Gastrocnemius medialis (tissue), 4 donors: Measurements from ENCODE around the gene STAM2. TPM values are rescaled to one million over a fixed set of nuclear protein-coding genes. Genes with fewer than 3 reads are reported as not detected.
"Not testable (repeated sequence)": the region's sequence is repeated elsewhere in the genome, so short reads cannot be mapped to it uniquely, and the experiment has no call there.

Source experiments
- ATAC-seq, 2 donors: fragments of 150-250 bp; one replicate each; pipeline ENCODE4 v1.9.1; 2016
- DNase-seq, 2 donors: peaks; one replicate each; pipeline ENCODE4 v3.0.0-alpha.2; 2019
- H3K27ac ChIP-seq, 4 donors: fragments of 200-600 bp; sonication (generic); 1 replicate in 1 of 4; 2 replicates in 3 of 4; pipeline ENCODE4 v1.5.1; 2016 to 2018; ENCODE audit warnings: mild to moderate bottlenecking in 2 of 4, moderate library complexity in 1 of 4
- H3K27me3 ChIP-seq, 3 donors: fragments of 200-600 bp; sonication (generic) in 2 of 3; 1 replicate in 1 of 3; 2 replicates in 2 of 3; pipeline versions ENCODE4 v1.5.1 to v1.6.0; 2016 to 2019; ENCODE audit warnings: mild to moderate bottlenecking in 1 of 3, moderate library complexity in 1 of 3
- H3K36me3 ChIP-seq, 2 donors: fragments of 200-600 bp; sonication (generic) in 1 of 2; one replicate each; pipeline ENCODE4 v1.5.1; 2017 to 2018
- H3K4me1 ChIP-seq, 2 donors: fragments of 200-600 bp; sonication (generic) in 1 of 2; one replicate each; pipeline ENCODE4 v1.5.1; 2016 to 2017; ENCODE audit warnings: mild to moderate bottlenecking in 2 of 2
- H3K4me3 ChIP-seq, 4 donors: fragments of 200-600 bp; sonication (generic) in 3 of 4; 1 replicate in 1 of 4; 2 replicates in 3 of 4; pipeline ENCODE4 v1.5.1; 2016 to 2019; ENCODE audit warnings: mild to moderate bottlenecking in 2 of 4
- H3K9me3 ChIP-seq, 3 donors: fragments of 200-600 bp; sonication (generic) in 2 of 3; 1 replicate in 1 of 3; 2 replicates in 2 of 3; pipeline ENCODE4 v1.5.1; 2016 to 2019
- POLR2A ChIP-seq, 2 donors: fragments of 450-650 bp; IDR thresholded peaks; one replicate each; pipeline ENCODE4 v1.6.1; 2017; ENCODE audit warnings: antibody characterized with exemption in 2 of 2, mild to moderate bottlenecking in 2 of 2, moderate library complexity in 2 of 2
- in situ Hi-C, 4 donors: fragments of 200-750 bp; cut with MboI; loops; one replicate each; pipeline versions ENCODE4 v1.15.0 to v1.8.0; 2017; ENCODE audit warnings: low sequenced_read_pairs in 4 of 4
- intact Hi-C: fragments of 100-400 bp; cut with DNase I; formaldehyde crosslinking; loops from one replicate; pipeline ENCODE4 v1.15.1; 2023; ENCODE audit warnings: low total_unique reads
- total RNA-seq, 4 donors: library from RNA; depleted of rRNA; stranded (reverse); fragments of >200 nt; gene quantifications; one replicate each; pipeline versions ENCODE4 v1.1.0 to v1.2.3, GENCODE V29; 2016
- TF ChIP-seq, protein P1 (sequence below), 5 experiments: fragments of 450-650 bp in 3 of 5; fragments of 200-600 bp in 2 of 5; sonication (generic) in 2 of 5; IDR thresholded peaks in 4 of 5; conservative IDR thresholded peaks in 1 of 5; 1 replicate in 4 of 5; 2 replicates in 1 of 5; pipeline ENCODE4 v1.5.1; 2016 to 2019; ENCODE audit warnings: antibody characterized with exemption in 5 of 5, mild to moderate bottlenecking in 3 of 5, moderate library complexity in 3 of 5

The STAM2 gene
- total RNA-seq, 4 donors from 2014 or later, result 16.7 to 31.8 (median 20.3) TPM

- intact Hi-C loops (loop anchor here (1.0 to 5.0 kb wide), 2 partner anchors 227 to 445 kb away; no protein-coding TSS in a partner anchor), in situ Hi-C loops (loop anchor here (5.0 to 10.0 kb wide), 6 partner anchors 135 to 535 kb away; partner anchors contain the start of gene FMNL2 (in 1 of the 4))
- H3K36me3 ChIP-seq, result no peaks in the 10 kb centered on the region
- no peaks in the 10 kb centered on the region for H3K4me1 ChIP-seq
- H3K27ac ChIP-seq, result no peak overlapping the region
- ATAC-seq (peak; percentile 80 to 88), DNase-seq (peak in 1 of 2 donors; percentile 26)
- TF ChIP-seq, protein P1, sequence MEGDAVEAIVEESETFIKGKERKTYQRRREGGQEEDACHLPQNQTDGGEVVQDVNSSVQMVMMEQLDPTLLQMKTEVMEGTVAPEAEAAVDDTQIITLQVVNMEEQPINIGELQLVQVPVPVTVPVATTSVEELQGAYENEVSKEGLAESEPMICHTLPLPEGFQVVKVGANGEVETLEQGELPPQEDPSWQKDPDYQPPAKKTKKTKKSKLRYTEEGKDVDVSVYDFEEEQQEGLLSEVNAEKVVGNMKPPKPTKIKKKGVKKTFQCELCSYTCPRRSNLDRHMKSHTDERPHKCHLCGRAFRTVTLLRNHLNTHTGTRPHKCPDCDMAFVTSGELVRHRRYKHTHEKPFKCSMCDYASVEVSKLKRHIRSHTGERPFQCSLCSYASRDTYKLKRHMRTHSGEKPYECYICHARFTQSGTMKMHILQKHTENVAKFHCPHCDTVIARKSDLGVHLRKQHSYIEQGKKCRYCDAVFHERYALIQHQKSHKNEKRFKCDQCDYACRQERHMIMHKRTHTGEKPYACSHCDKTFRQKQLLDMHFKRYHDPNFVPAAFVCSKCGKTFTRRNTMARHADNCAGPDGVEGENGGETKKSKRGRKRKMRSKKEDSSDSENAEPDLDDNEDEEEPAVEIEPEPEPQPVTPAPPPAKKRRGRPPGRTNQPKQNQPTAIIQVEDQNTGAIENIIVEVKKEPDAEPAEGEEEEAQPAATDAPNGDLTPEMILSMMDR (IDR thresholded peaks at IDR 0.05 in 4 of 5, conservative IDR thresholded peaks at IDR 0.05 in 1 of 5), result peak; percentile 52 to 86 (median 84)
- TF ChIP-seq POLR2A (IDR thresholded peaks at IDR 0.05), result no peak
- no peaks in the 10 kb centered on the region for H3K9me3 ChIP-seq
- H3K27me3 ChIP-seq, result no peaks in the 10 kb centered on the region
- H3K4me3 ChIP-seq, result no peak overlapping the region
Observed at GRCh38 chr2:152189622-152190495, 14.3 kb upstream of the STAM2 start.

- H3K9me3 ChIP-seq, H3K36me3 ChIP-seq, H3K4me1 ChIP-seq, intact Hi-C loops, H3K27me3 ChIP-seq, ATAC-seq, DNase-seq, H3K27ac ChIP-seq, H3K4me3 ChIP-seq: not testable (repeated sequence)
- in situ Hi-C loops, result loop anchor here in 2 of 4 donors (5.0 to 10.0 kb wide), 3 partner anchors 445 to 538 kb away; no protein-coding TSS in a partner anchor
Observed at GRCh38 chr2:152186808-152187207, 11.2 kb upstream of the STAM2 start.

- Histone ChIP-seq H3K4me3 (no peak overlapping the region), H3K36me3 (no peaks in the 10 kb centered on the region), H3K27ac (no peak overlapping the region), H3K27me3 (no peaks in the 10 kb centered on the region), H3K4me1 (no peaks in the 10 kb centered on the region), H3K9me3 (no peaks in the 10 kb centered on the region)
- no peak for DNase-seq
- TF ChIP-seq, protein P1 (IDR thresholded peaks at IDR 0.05 in 4 of 5, conservative IDR thresholded peaks at IDR 0.05 in 1 of 5), result no peak
- no peak for TF ChIP-seq POLR2A (IDR thresholded peaks at IDR 0.05)
- intact Hi-C loops (no loop called here), in situ Hi-C loops (loop anchor here in 2 of 4 donors (5.0 to 10.0 kb wide), 3 partner anchors 446 to 539 kb away; no protein-coding TSS in a partner anchor)
- no peak for ATAC-seq
Observed at GRCh38 chr2:152186262-152186661, 10.7 kb upstream of the STAM2 start.

DNA sequence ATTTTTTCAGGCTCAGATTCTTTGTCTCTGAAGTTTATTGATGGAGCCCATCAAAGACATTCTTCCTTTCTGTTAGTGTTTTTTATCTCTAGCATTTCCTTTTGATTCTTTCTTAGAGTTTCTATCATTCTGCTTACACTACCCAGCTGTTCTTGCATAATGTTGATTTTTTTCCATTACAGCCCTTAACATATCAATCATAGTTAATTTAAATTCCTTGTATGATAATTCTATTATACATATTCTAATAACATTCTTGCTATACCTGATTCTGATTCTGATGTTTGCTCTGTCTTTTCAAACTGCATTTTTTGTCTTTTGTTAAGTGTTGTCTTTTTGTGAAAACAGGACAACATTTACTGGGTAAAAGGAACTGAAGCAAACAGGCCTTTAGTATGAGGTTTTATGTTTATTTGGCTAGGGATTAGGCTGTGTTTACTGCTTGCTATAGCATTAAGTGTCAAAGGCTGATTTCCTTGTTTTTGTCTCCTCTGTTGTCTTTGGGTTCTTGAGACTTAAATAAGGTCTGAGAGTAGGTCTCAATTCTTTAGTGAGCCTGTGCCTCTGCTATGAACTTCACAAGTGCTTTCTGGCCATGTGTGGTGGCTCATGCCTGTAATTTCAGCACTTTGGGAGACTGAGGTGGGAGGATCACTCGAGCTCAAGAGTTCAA, 8.0 kb upstream of the STAM2 start:
- no peaks in the 10 kb centered on the region for H3K36me3 ChIP-seq
- no peak overlapping the region for H3K4me3 ChIP-seq
- no peaks in the 10 kb centered on the region for H3K27me3 ChIP-seq
- ATAC-seq, result no peak
- H3K9me3 ChIP-seq, result no peaks in the 10 kb centered on the region
- DNase-seq, result no peak
- TF ChIP-seq POLR2A (IDR thresholded peaks at IDR 0.05), result no peak
- TF ChIP-seq, protein P1 (IDR thresholded peaks at IDR 0.05 in 4 of 5, conservative IDR thresholded peaks at IDR 0.05 in 1 of 5), result no peak
- in situ Hi-C loops (loop anchor here in 1 of 4 donors (10.0 kb wide), 1 partner anchor 541 kb away; no protein-coding TSS in a partner anchor), intact Hi-C loops (no loop called here)
- no peaks in the 10 kb centered on the region for H3K4me1 ChIP-seq
- no peak overlapping the region for H3K27ac ChIP-seq

GRCh38 chr2:152177667-152178066, 2.1 kb upstream of the STAM2 start:
- not testable (repeated sequence) for DNase-seq, ATAC-seq, H3K4me3 ChIP-seq, H3K27ac ChIP-seq, H3K27me3 ChIP-seq, H3K36me3 ChIP-seq, H3K9me3 ChIP-seq
- intact Hi-C loops, result loop anchor here (2.0 to 5.0 kb wide), 4 partner anchors 160 to 1340 kb away; partner anchors contain the start of gene FMNL2
- in situ Hi-C loops, result loop anchor here in 1 of 4 donors (10.0 kb wide), 1 partner anchor 143 kb away; no protein-coding TSS in a partner anchor
- peaks cover 15 to 18% of the 10 kb centered on the region in 2 donors for H3K4me1 ChIP-seq
